Measurements from ENCODE around the gene NLRP12.

DNA sequence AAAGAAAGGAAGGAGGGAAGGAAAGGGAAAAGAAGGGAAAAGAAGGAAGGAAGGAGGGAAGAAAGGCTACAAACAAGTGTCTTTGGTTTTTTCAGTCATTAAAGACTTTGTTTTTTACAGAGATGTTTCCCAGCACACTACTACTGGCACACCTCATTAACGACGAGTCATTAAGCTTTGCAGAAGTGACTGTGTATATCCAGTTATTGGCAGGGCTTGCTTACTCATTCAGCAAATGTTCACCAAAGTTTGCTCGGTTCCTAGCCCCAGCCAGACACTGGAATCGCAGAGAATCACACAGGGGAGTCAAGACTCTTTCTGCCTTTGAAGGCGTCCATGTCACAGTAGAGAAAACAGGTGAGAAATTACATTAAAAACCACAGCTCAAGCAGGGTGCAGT, 4.3 kb downstream of the NLRP12 start:
- TF ChIP-seq ZBTB7A (IDR thresholded peaks at IDR 0.05; ENCODE audit: low read depth) = no peak
- no peak for TF ChIP-seq EP300 (IDR thresholded peaks at IDR 0.05; ENCODE audit: borderline replicate concordance)
- no peak for TF ChIP-seq TAF1 (IDR thresholded peaks at IDR 0.05; ENCODE audit: low read depth)
